GM19240 (cell line): ENCODE data around the gene MARK4.

ENCODE experiments used
- DNase-seq: peaks from one replicate; pipeline ENCODE4 v3.0.0; 2011; ENCODE audit warnings: low spot score; ENCODE audit not compliant: insufficient read length

Gene MARK4

DNA sequence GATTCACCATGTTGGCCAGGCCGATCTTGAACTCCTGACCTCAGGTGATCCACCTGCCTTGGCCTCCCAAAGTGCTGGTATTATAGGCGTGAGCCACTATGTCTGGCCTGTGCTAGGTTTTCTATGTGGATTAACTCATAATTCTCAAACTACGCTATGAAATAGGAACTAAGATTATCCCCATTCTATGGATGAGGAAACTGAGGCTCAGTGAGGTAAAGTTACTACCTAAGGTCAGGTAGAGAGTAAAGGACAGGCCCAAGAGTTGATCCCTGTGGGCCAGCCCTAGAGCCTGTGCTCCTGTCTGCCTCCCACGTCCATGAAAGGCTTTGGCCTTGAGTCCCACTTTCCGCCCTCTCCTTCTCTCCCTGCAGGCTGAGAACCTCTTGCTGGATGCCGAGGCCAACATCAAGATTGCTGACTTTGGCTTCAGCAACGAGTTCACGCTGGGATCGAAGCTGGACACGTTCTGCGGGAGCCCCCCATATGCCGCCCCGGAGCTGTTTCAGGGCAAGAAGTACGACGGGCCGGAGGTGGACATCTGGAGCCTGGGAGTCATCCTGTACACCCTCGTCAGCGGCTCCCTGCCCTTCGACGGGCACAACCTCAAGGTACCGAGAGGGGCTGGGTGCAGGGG is 20.1 kb downstream of the MARK4 start:
- DNase-seq: no peak

DNA sequence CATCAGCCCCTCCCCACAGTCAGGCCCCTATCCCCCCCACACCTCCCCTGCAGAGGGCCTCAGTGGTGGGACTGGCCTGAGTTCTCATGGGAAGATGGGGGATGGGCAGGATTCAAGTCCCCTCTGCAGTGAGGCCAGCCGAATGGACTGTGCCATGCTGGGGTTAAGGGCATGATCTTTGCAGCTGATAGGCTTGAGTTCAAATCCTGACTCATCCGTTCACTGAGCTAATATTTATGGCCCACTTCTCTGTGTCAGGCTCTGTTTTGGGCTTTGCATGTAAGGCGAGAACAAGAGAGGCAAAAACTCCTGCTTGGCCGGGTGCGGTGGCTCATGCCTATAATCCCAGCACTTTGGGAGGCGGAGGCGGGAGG is 20.7 kb downstream of the MARK4 start:
- no peak for DNase-seq

DNA sequence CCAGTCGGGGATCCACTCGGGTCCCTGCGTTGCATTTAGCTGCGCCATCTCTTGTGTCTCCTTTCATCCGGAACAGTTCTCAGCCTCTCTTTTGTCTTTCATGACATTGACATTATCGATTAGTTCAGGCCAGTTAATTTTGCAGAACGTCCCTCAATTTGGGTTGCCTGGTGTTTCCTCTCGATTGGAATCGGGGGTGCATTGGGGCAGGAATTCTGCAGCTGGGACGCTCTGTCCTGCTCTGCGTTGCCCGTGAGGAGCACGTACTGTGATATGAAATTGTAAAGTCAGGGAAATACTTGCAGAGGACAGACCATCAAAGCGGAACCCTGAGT is 22.4 kb downstream of the MARK4 start:
- DNase-seq: no peak

DNA sequence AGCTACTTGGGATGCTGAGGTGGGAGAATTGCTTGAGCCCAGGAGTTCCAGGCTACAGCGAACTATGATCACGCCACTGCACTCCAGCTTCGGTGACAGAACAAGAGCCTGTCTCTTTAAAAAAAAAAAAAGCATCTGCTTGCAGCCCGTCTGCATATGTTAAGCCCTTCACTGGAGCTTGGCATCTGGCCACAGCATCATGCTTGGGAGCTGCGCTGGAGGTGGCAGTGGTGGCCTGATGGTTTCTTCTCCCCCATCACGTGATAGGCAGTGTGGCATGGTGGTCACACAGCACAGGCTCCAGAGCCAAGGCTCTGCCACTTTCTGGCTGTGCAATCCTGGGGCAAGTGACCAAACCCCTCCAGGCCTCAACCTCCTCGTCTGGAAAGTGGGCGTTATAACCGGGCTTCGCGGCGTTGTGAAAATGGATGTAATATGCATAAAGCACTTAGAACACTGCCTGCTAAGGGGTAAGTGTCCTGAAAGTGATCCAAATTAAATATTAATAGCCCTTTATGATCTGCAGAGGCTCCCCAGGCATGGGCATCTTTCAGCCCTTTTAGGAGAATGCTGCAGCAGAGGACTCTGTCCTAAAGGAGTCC is 24.4 kb downstream of the MARK4 start:
- DNase-seq: no peak

DNA sequence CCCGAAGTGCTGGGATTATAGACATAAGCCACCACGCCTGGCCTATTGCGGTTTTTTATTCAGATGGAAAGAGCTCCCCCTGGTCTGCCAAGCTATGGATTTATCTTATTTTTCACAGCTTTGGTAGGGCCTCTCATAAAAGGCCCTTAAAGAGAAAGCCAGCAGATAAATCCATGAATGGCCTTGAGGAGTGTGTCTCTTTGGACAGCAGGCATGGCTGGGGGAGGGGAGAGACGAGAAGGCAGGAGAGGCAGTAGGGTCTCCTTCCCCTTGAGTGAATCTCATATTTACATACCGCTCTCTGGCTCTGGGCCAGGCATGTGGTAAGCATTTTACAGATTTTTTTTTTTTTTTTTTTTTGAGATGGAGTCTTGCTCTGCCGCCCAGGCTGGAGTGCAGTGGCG is 25.2 kb downstream of the MARK4 start:
- DNase-seq: no peak

DNA sequence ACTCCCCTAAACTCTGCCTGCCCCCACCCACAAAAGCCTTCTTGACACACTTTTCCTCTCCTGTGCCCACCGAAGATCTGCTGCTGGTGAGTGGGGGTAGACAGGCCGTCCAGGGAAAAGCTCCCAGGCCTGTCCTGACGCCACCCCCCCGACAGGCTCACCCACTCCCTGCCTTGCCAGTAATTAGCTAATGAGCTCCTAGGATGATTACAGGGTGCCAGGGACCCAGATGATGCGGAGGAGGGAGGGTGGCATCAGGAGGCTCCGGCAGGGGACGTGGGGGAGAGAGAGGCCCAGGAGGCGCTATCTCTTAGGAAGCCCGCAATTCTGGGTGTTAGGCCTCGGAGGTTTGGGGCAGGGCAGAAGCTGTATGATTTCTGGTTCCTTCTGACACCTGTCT is 27.0 kb downstream of the MARK4 start:
- DNase-seq: no peak

DNA sequence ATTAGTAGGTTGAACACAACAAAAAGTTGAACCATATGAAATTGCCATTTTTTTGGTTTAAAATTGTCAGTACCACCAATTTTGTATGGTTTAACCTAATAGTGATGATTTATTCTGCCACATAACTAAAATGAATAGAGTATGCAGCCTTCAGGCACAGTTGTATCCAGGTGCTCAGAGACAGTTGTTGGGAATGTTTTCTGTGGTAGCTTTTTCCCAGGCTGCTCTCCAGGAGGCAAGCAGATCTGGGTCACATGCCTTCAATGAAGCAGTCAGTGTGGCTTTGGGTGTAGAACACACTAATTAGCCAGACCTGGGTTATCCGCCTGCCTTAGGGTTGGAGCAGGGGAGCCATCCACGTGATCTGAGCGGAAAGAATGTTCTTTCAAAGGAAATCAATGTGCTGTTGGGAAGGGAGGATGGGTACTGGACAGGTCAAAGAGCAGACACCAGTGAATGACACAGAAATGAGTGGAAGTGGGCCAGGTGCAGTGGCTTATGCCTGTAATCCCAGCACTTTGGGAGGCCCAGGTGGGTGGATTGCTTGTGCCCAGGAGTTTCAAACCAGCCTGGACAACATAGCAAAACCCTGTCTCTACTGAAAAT is 28.6 kb downstream of the MARK4 start:
- DNase-seq: no peak

DNA sequence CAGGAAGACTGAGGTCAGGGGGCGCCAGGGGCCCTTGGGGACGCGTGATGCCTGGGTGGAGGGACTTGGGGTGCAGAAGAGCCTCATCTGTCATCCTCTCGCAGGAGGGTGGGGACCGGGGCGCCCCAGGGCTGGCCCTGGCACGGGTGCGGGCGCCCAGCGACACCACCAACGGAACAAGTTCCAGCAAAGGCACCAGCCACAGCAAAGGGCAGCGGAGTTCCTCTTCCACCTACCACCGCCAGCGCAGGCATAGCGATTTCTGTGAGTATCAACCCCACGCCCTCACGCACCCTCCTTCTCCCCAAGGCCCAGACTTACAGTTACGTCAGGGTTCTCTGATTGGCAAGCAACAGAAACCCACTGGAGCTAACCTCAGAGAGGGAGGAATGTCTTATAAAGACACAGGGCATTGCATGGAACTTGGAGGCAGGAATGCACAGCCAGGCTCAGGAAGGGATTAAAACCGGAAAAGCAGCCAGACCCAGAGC is 29.4 kb downstream of the MARK4 start:
- no peak for DNase-seq

DNA sequence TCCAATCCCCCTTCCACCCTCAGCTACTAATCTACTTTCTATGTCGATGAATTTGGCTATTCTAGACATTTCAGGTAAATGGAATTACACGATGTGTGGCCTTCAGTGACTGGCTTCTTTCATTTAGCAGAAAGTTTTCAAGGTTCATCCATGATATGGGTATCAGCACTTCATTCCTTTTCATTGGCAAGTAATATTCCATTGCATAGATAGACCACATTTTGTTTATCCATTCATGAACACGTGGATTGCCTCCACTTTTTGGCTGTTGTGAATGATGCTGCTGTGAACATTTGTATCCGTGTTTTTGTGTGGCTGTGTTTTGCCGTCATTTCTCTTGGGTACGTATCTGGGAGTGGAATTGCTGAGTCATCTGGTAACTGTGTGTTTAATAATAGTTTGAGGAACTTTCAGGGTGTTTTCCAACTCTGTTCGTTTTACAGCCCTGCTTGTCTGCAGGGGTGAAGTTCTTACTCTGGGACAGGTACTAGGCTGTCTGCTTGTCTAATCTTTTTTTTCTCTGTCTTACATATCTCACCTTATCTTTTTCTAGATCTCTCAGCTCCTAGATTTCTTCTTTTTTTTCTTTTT is 32.5 kb downstream of the MARK4 start:
- DNase-seq: no peak

DNA sequence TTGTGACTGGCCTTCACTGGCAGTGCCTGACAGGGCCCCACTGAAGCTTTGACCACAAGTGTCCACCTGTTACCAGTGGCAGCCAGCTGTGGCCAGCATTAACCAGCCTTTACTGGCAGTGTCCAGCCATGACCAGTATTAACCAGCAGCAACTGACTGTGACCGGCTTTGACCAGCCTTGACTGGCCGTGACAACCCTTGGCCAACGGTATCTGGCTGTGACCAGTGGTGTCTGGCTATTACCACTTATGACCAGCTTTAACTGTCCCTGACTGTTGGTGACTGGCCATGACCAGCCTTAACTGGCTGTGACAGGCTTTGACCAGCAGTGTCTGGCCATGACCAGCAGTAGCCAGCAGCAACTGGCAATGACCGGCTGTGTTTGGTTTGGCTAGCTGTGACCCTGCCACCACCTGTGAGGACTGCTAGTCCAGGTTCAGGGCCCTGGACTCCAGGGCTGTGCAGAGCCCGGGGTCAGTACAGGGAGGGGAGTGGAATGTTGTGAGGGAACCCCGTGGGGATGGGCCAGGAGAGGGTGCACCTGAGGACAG is 39.4 kb downstream of the MARK4 start:
- DNase-seq: no peak

DNA sequence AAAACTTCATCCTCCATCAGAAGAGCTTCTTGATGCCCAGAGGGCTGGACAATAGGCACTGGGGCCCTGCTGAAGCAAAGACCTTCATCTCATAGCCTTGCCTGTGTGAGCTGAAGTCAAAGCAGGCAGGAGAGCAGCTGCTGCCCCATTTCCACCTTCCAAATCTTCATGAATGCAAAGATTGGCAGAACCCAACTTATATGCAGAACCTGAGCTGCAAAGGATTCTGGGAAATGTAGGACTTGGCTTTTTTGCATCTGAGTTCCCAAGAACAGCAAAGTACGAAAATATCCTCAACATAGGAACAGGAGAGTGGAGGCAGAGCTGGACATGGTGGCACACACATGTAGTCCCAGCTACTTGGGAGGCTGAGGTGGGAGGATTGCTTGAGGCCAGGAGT is 40.8 kb downstream of the MARK4 start:
- no peak for DNase-seq

DNA sequence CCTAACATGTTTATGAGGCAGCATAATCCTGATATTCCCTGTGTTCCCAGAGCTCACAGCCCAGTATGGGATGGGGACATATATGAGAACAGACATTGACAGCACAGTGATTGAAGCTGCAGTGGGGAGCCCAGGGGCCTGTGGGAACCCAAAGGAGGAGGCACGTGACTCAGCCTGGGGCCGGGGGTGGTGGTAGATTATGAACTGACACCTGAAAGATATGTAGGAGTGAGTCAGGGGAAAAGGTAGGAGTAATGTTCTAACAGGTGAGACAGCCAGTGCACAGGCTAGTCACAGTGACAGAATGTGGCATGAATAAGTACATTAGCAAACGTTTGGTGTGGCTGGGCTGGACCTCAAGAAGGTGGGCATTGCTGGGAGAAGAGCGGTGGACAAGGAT is 42.6 kb downstream of the MARK4 start:
- DNase-seq: no peak

DNA sequence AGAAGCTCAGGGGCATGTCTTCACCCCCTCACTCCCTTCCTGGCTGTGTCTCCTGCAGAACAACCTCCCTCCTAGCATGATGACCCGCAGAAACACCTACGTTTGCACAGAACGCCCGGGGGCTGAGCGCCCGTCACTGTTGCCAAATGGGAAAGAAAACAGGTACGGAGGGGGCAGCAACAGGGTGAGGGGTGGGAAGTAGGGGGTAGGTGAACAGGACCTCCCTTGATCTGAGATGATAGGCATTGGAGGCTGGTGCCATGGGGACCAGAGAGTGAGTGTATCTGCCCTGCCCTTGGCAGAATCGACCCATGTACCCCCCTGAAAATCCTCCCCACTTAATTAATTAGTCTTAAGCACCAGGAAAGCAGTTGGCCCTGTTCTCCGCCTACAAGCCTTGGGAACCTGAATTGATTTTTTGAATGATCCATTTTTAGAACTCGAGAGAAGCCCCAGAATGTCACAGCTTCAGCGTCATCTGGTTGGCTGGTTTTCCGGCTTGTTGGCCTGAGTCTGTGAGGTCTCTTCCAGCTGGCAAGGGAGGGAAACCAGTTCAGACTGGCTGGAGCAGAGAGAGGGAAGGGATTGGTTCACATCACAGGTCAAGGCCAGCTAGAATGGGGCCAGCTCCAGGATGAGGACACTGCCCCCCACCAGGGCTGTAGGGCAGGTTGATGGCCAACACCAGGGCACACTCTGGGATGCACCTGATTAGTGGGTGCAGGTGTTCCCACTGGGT is 43.4 kb downstream of the MARK4 start:
- no peak for DNase-seq

DNA sequence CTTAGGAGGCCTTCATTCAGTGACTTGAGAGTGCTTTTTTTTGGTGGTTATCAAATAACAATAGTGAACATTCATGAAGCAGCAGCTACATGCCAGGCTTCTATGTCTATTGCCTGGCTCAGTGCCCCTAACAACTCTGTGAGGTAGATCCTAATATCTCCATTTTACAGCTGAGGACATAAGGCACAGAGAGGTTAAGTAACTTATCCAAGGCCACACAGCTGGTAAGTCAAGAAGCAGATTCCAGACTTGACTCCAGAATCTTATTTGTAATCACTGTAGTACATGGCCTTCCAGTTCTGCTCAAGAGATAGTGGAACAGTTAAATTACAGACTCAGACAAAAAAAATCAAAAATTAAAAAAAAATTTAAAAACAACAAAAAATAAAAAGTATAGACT is 44.8 kb downstream of the MARK4 start:
- no peak for DNase-seq

DNA sequence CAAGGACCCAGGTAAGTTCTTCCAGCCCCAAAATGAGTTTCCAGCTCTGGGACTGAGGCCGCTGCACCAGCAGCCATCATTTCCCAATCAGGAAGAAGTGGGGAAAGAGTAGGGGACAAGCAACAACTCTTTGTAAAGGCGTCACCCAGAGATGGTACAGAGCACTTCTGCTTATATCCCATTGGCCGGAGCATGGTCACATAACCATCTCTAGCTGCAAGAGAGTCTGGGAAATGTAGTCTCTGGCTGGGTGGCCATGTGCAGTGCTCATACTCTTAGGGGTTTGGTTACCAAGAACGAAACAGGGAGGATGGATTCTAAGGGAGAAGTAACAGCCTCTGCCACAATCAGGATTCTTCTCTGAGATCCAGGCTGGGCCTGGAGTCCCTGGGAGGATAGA is 45.3 kb downstream of the MARK4 start:
- DNase-seq: no peak

DNA sequence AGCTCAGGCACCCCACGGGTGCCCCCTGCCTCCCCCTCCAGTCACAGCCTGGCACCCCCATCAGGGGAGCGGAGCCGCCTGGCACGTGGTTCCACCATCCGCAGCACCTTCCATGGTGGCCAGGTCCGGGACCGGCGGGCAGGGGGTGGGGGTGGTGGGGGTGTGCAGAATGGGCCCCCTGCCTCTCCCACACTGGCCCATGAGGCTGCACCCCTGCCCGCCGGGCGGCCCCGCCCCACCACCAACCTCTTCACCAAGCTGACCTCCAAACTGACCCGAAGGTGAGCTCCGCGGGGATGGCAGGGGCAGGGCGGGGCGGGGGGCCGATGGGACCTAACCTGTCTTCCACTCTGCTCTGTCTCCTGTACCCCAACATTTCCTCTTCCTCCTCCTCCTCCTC is 46.6 kb downstream of the MARK4 start:
- no peak for DNase-seq

DNA sequence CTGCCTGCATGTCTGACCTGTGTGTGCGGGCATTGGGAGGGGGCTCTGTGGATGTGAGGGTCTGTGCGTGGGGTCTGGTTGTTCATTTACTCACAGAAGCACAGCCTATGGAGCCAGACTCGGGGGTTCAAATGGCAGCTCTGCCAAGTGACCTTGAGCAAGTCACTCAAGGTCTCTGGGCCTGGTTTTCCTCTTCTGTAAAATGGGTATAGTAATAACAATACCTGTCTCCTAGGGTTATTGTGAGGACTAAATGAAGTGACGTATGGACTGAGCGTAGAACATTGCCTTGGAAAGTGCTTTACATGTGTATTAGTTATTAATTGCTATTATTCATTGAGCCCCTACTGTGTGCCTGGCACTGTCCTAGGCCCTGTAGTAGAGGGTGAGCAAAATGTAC is 47.2 kb downstream of the MARK4 start:
- no peak for DNase-seq

DNA sequence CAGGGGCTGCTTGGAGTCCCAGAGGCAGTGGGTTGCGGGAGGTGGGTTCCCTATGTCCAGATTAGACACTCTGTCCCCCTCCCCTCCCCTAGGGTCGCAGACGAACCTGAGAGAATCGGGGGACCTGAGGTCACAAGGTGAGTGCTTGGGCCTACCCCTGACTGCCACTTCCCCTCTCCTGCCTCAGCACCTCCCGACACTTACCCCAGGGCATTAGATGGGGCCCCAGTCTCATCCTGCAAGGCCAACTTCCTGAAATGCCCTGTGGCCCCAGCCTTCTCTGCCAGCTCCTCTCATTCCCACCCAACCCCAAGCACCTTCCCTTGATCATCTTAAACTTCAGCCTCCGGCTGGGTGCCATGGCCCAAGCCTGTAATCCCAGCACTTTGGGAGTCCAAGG is 48.6 kb downstream of the MARK4 start:
- DNase-seq: no peak

DNA sequence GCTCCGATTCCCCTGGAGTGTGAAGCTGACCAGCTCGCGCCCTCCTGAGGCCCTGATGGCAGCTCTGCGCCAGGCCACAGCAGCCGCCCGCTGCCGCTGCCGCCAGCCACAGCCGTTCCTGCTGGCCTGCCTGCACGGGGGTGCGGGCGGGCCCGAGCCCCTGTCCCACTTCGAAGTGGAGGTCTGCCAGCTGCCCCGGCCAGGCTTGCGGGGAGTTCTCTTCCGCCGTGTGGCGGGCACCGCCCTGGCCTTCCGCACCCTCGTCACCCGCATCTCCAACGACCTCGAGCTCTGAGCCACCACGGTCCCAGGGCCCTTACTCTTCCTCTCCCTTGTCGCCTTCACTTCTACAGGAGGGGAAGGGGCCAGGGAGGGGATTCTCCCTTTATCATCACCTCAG is 51.3 kb downstream of the MARK4 start:
- DNase-seq: no peak

DNA sequence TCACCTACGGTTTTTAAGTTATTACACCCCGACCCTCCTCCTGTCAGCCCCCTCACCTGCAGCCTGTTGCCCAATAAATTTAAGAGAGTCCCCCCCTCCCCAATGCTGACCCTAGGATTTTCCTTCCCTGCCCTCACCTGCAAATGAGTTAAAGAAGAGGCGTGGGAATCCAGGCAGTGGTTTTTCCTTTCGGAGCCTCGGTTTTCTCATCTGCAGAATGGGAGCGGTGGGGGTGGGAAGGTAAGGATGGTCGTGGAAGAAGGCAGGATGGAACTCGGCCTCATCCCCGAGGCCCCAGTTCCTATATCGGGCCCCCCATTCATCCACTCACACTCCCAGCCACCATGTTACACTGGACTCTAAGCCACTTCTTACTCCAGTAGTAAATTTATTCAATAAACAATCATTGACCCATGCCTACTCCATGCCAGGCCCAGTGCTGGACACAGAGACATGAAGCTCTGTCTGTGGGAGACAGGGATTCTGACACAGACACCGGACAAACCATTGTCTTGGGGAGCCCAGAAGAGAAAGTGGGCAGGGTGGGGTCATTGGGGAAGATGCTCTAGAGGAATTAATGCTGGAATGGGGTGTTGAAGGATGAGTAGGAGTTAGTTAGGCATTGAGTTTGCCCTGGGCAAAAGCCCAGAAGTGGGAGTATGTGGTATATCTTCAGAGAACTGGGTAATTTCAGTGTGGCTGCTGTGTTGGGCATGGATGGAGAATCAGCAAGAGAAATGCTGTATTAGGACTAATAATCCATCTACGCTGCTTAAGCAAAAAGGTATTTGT is 52.4 kb downstream of the MARK4 start:
- DNase-seq: no peak
